HL-60 (cell line): Measurements from ENCODE around the gene ZFYVE28.

Experiments used
- DNase-seq, 2 experiments: peaks; one replicate each; pipeline ENCODE4 v3.0.0-alpha.2; 2010 to 2020; ENCODE audit warnings: low read depth in 1 of 2, low spot score in 1 of 2
- H3K27ac ChIP-seq: fragments of 250-450 bp; sonication (Bioruptor Pico); replicated peaks from 2 replicates; pipeline ENCODE4 v1.5.1; 2020; ENCODE audit warnings: mild to moderate bottlenecking, moderate library complexity
- H3K27me3 ChIP-seq: fragments of 250-450 bp; sonication (Bioruptor Pico); 2 replicates; pipeline ENCODE4 v1.5.1; 2021; ENCODE audit warnings: mild to moderate bottlenecking, moderate library complexity; ENCODE audit not compliant: insufficient read depth, poor library complexity, severe bottlenecking
- H3K4me3 ChIP-seq: replicated peaks from 2 replicates; pipeline ENCODE4 v1.5.1; 2011; ENCODE audit warnings: mild to moderate bottlenecking, control low read depth, low read length; ENCODE audit not compliant: insufficient read depth
- CTCF ChIP-seq: IDR thresholded peaks from one replicate; pipeline ENCODE4 v1.5.1; 2011; ENCODE audit warnings: low read length, control low read depth, inconsistent platforms; ENCODE audit not compliant: insufficient read depth
- GABPA ChIP-seq: IDR thresholded peaks from 2 replicates; pipeline ENCODE4 v1.6.1; 2012; ENCODE audit warnings: low read depth
- POLR2AphosphoS5 ChIP-seq: IDR thresholded peaks from 2 replicates; pipeline ENCODE4 v1.6.1; 2012; ENCODE audit warnings: low read depth
- REST ChIP-seq: IDR thresholded peaks from 2 replicates; pipeline ENCODE4 v1.6.1; 2012; ENCODE audit warnings: low read depth; ENCODE audit not compliant: insufficient replicate concordance
- SPI1 ChIP-seq: IDR thresholded peaks from 2 replicates; pipeline ENCODE4 v1.6.1; 2012; ENCODE audit warnings: low read depth, mild to moderate bottlenecking, borderline replicate concordance

ZFYVE28 gene

GRCh38 chr4:2267841-2268240 is 150.6 kb downstream of the ZFYVE28 start:
- Histone ChIP-seq H3K27me3 (no peaks in the 10 kb centered on the region), H3K4me3 (no peak overlapping the region), H3K27ac (no peak overlapping the region)
- DNase-seq: no peak
- TF ChIP-seq CTCF: no peak

- no peak for DNase-seq
- no peak for TF ChIP-seq CTCF
- TF ChIP-seq SPI1: no peak
- no peak for TF ChIP-seq POLR2AphosphoS5
- TF ChIP-seq GABPA: no peak
- TF ChIP-seq REST: no peak
- no peak overlapping the region for H3K4me3 ChIP-seq
- no peaks in the 10 kb centered on the region for H3K27me3 ChIP-seq
- no peak overlapping the region for H3K27ac ChIP-seq
These were observed 151.1 kb downstream of the ZFYVE28 start for GRCh38 chr4:2267320-2267811.

- no peak overlapping the region for H3K27ac ChIP-seq
- TF ChIP-seq POLR2AphosphoS5 (no peak), REST (no peak), CTCF (no peak), GABPA (no peak), SPI1 (no peak)
- H3K4me3 ChIP-seq: no peak overlapping the region
- DNase-seq: no peak
- no peaks in the 10 kb centered on the region for H3K27me3 ChIP-seq
These were observed 151.6 kb downstream of the ZFYVE28 start for GRCh38 chr4:2266821-2267220.

- DNase-seq: no peak
- TF ChIP-seq SPI1 (no peak), CTCF (no peak), REST (no peak), GABPA (no peak), POLR2AphosphoS5 (no peak)
- H3K4me3 ChIP-seq: no peak overlapping the region
- no peaks in the 10 kb centered on the region for H3K27me3 ChIP-seq
- no peak overlapping the region for H3K27ac ChIP-seq
These were observed 152.3 kb downstream of the ZFYVE28 start for GRCh38 chr4:2266181-2266580.
